Suppressor macrophage treated with lipopolysaccharide for 4 hours (primary cell): Measurements from ENCODE around the gene SH3RF3.
"Not testable (repeated sequence)": the region's sequence is repeated elsewhere in the genome, so short reads cannot be mapped to it uniquely, and the experiment has no call there.

Source experiments
- DNase-seq: peaks from one replicate; pipeline ENCODE4 v3.0.0-alpha.2; 2020

SH3RF3 gene

GRCh38 chr2:109120166-109120565 is 8.8 kb upstream of the SH3RF3 start:
- no peak for DNase-seq

GRCh38 chr2:109120686-109121085 is 8.3 kb upstream of the SH3RF3 start:
- DNase-seq = not testable (repeated sequence)

- DNase-seq = no peak
These were observed 5.3 kb upstream of the SH3RF3 start for GRCh38 chr2:109123586-109124201.

GRCh38 chr2:109124982-109125592 is 3.9 kb upstream of the SH3RF3 start:
- no peak for DNase-seq

- DNase-seq = peak; percentile 22
These were observed 3.2 kb upstream of the SH3RF3 start for GRCh38 chr2:109125593-109126500.

GRCh38 chr2:109126501-109126860 is 2.5 kb upstream of the SH3RF3 start:
- no peak for DNase-seq

- DNase-seq = no peak
These were observed 1.4 kb upstream of the SH3RF3 start for GRCh38 chr2:109127556-109127955.

- DNase-seq = peak; percentile 83
These were observed 873 bp upstream of the SH3RF3 start for GRCh38 chr2:109128048-109128615.

GRCh38 chr2:109129356-109129920 is 433 bp downstream of the SH3RF3 start:
- DNase-seq = peak; percentile 45

- DNase-seq = no peak
These were observed 1.1 kb downstream of the SH3RF3 start for GRCh38 chr2:109129921-109130722.

GRCh38 chr2:109130723-109130995 is 1.7 kb downstream of the SH3RF3 start:
- no peak for DNase-seq

GRCh38 chr2:109131777-109132176 is 2.8 kb downstream of the SH3RF3 start:
- no peak for DNase-seq

GRCh38 chr2:109132626-109133025 is 3.6 kb downstream of the SH3RF3 start:
- DNase-seq = no peak

GRCh38 chr2:109133746-109134145 is 4.7 kb downstream of the SH3RF3 start:
- no peak for DNase-seq

GRCh38 chr2:109134741-109135358 is 5.8 kb downstream of the SH3RF3 start:
- DNase-seq = no peak

GRCh38 chr2:109135359-109136197 is 6.6 kb downstream of the SH3RF3 start:
- no peak for DNase-seq

- no peak for DNase-seq
These were observed 7.5 kb downstream of the SH3RF3 start for GRCh38 chr2:109136542-109136941.

GRCh38 chr2:109137616-109138015 is 8.6 kb downstream of the SH3RF3 start:
- no peak for DNase-seq

- no peak for DNase-seq
These were observed 9.4 kb downstream of the SH3RF3 start for GRCh38 chr2:109138449-109138848.

GRCh38 chr2:109139002-109139401 is 10.0 kb downstream of the SH3RF3 start:
- DNase-seq = no peak

- DNase-seq = no peak
These were observed 10.9 kb downstream of the SH3RF3 start for GRCh38 chr2:109139865-109140396.
